H9 (cell line): ENCODE results near the gene LNP1. TPM values are rescaled to one million over a fixed set of nuclear protein-coding genes. Genes with fewer than 3 reads are reported as not detected.

ENCODE experiments used
- DNase-seq: peaks from one replicate; pipeline ENCODE4 v3.0.0-alpha.2; 2017
- H2AFZ ChIP-seq: one replicate; pipeline ENCODE4 v1.6.1; 2013; ENCODE audit warnings: mild to moderate bottlenecking, low read length, control low read depth, moderate library complexity
- H2AK5ac ChIP-seq: 2 replicates; pipeline ENCODE4 v1.6.1; 2013; ENCODE audit warnings: low read length, control low read depth, mixed read lengths; ENCODE audit not compliant: insufficient read length
- H2BK120ac ChIP-seq: one replicate; pipeline ENCODE4 v1.6.1; 2013; ENCODE audit warnings: low read depth, mild to moderate bottlenecking, low read length, control low read depth, inconsistent platforms; ENCODE audit not compliant: poor library complexity, severe bottlenecking
- H2BK12ac ChIP-seq: 2 replicates; pipeline ENCODE4 v1.6.1; 2013; ENCODE audit warnings: low read length, control low read depth, mixed read lengths, low read depth; ENCODE audit not compliant: insufficient read length
- H2BK15ac ChIP-seq: 2 replicates; pipeline ENCODE4 v1.6.1; 2013; ENCODE audit warnings: low read depth, low read length, control low read depth
- H2BK20ac ChIP-seq: one replicate; pipeline ENCODE4 v1.6.1; 2013; ENCODE audit warnings: low read depth, mild to moderate bottlenecking, low read length, control low read depth, inconsistent platforms; ENCODE audit not compliant: poor library complexity, severe bottlenecking
- H2BK5ac ChIP-seq: 2 replicates; pipeline ENCODE4 v1.6.1; 2013; ENCODE audit warnings: low read length, control low read depth, mixed read lengths; ENCODE audit not compliant: insufficient read length
- H3K14ac ChIP-seq: 2 replicates; pipeline ENCODE4 v1.6.1; 2013; ENCODE audit warnings: low read length, control low read depth; ENCODE audit not compliant: insufficient read depth
- H3K18ac ChIP-seq: 2 replicates; pipeline ENCODE4 v1.6.1; 2013; ENCODE audit warnings: low read depth, mild to moderate bottlenecking, mixed read lengths, low read length, control low read depth; ENCODE audit not compliant: insufficient read length
- H3K23ac ChIP-seq: 2 replicates; pipeline ENCODE4 v1.6.1; 2013; ENCODE audit warnings: low read length, control low read depth, mixed read lengths, low read depth; ENCODE audit not compliant: insufficient read length
- H3K23me2 ChIP-seq: 2 replicates; pipeline ENCODE4 v1.6.1; 2013; ENCODE audit warnings: low read depth, mild to moderate bottlenecking, mixed read lengths, low read length, control low read depth; ENCODE audit not compliant: insufficient read length, poor library complexity, severe bottlenecking
- H3K27ac ChIP-seq: 2 replicates; pipeline ENCODE4 v1.5.1; 2013; ENCODE audit warnings: low read length, control low read depth, mixed read lengths, low read depth; ENCODE audit not compliant: insufficient read length
- H3K27me3 ChIP-seq: 2 replicates; pipeline ENCODE4 v1.6.1; 2013; ENCODE audit warnings: low read length, control low read depth, inconsistent platforms; ENCODE audit not compliant: insufficient read depth
- H3K4ac ChIP-seq: 2 replicates; pipeline ENCODE4 v1.6.1; 2013; ENCODE audit warnings: low read depth, mild to moderate bottlenecking, control low read depth, inconsistent platforms, low read length, moderate library complexity
- H3K4me1 ChIP-seq: 2 replicates; pipeline ENCODE4 v1.6.1; 2013; ENCODE audit warnings: low read length, control low read depth, inconsistent platforms; ENCODE audit not compliant: insufficient read depth
- H3K4me2 ChIP-seq: 2 replicates; pipeline ENCODE4 v1.6.1; 2013; ENCODE audit warnings: low read length, control low read depth, mixed read lengths; ENCODE audit not compliant: insufficient read length, insufficient read depth
- H3K56ac ChIP-seq: 2 replicates; pipeline ENCODE4 v1.6.1; 2013; ENCODE audit warnings: low read depth, mild to moderate bottlenecking, mixed read lengths, low read length, control low read depth; ENCODE audit not compliant: insufficient read length
- H3K79me1 ChIP-seq: 2 replicates; pipeline ENCODE4 v1.6.1; 2013; ENCODE audit warnings: low read depth, mild to moderate bottlenecking, moderate library complexity, low read length, control low read depth, inconsistent platforms; ENCODE audit not compliant: insufficient read depth, poor library complexity, severe bottlenecking
- H3K79me2 ChIP-seq: 2 replicates; pipeline ENCODE4 v1.6.1; 2013; ENCODE audit warnings: low read length, control low read depth, inconsistent platforms; ENCODE audit not compliant: insufficient read depth
- H3K9ac ChIP-seq: 2 replicates; pipeline ENCODE4 v1.6.1; 2013; ENCODE audit warnings: low read length, control low read depth, mixed read lengths; ENCODE audit not compliant: insufficient read length; ENCODE audit errors: extremely low read depth
- H3K9me3 ChIP-seq: one replicate; pipeline ENCODE4 v1.6.1; 2013; ENCODE audit warnings: low read depth, low read length, inconsistent platforms; ENCODE audit not compliant: control insufficient read depth
- H3T11ph ChIP-seq: one replicate; pipeline ENCODE4 v1.6.1; 2013; ENCODE audit warnings: mild to moderate bottlenecking, low read length, control low read depth, inconsistent platforms
- H4K20me1 ChIP-seq: one replicate; pipeline ENCODE4 v1.6.1; 2013; ENCODE audit not compliant: control insufficient read depth, insufficient read length, insufficient read depth
- H4K5ac ChIP-seq: 2 replicates; pipeline ENCODE4 v1.6.1; 2013; ENCODE audit warnings: low read depth, mild to moderate bottlenecking, mixed read lengths, low read length, control low read depth; ENCODE audit not compliant: insufficient read length
- H4K8ac ChIP-seq: replicated peaks from 2 replicates; pipeline ENCODE4 v1.6.1; 2013; ENCODE audit warnings: low read length, control low read depth, mixed read lengths, low read depth; ENCODE audit not compliant: insufficient read length
- H4K91ac ChIP-seq: 2 replicates; pipeline ENCODE4 v1.6.1; 2013; ENCODE audit warnings: low read depth, mild to moderate bottlenecking, moderate library complexity, mixed read lengths, low read length, control low read depth; ENCODE audit not compliant: insufficient read length
- H3K27ac Mint-ChIP-seq, 3 experiments: 2 replicates in 2 of 3; 3 replicates in 1 of 3; pipeline ENCODE4 v1.8.0; 2020 to 2021; ENCODE audit warnings: mixed read lengths in 3 of 3, mild to moderate bottlenecking in 1 of 3, moderate library complexity in 1 of 3
- H3K27me3 Mint-ChIP-seq: 2 replicates; pipeline ENCODE4 v1.8.0; 2021; ENCODE audit warnings: low read depth, mild to moderate bottlenecking, moderate library complexity, mixed read lengths
- H3K36me3 Mint-ChIP-seq, 3 experiments: 2 replicates in 2 of 3; 3 replicates in 1 of 3; pipeline ENCODE4 v1.8.0; 2020 to 2021; ENCODE audit warnings: low read depth in 3 of 3, mixed read lengths in 3 of 3; ENCODE audit not compliant: insufficient read depth in 1 of 3
- H3K4me1 Mint-ChIP-seq, 2 experiments: 2 replicates each; pipeline ENCODE4 v1.8.0; 2020; ENCODE audit warnings: mixed read lengths in 2 of 2
- H3K4me3 Mint-ChIP-seq, 2 experiments: 2 replicates in 1 of 2; 3 replicates in 1 of 2; pipeline ENCODE4 v1.8.0; 2020 to 2021; ENCODE audit warnings: mild to moderate bottlenecking in 2 of 2, mixed read lengths in 2 of 2, moderate library complexity in 1 of 2
- H3K9me3 Mint-ChIP-seq, 2 experiments: 2 replicates in 1 of 2; 3 replicates in 1 of 2; pipeline ENCODE4 v1.8.0; 2020; ENCODE audit warnings: mild to moderate bottlenecking in 2 of 2, mixed read lengths in 2 of 2, moderate library complexity in 1 of 2
- WGBS: extraction: QIAGEN DNeasy Blood & Tissue Kit; methylation state at CpG from one replicate; pipeline ENCODE4 v1.1.7; 2013; ENCODE audit warnings: missing lambda C conversion rate, low lambda C conversion rate, mixed read lengths; ENCODE audit not compliant: insufficient read length; ENCODE audit errors: extremely low coverage; 5-methylcytosine and 5-hydroxymethylcytosine counted together
- total RNA-seq: library from RNA; stranded (reverse); gene quantifications from 2 replicates; pipeline ENCODE4 v1.2.1, GENCODE V29; 2021
- TF ChIP-seq, protein P1 (sequence below): fragments of 200-600 bp; sonication (generic); conservative IDR thresholded peaks from 3 replicates; pipeline ENCODE4 v1.8.0; 2021; ENCODE audit warnings: antibody characterized with exemption, mild to moderate bottlenecking

Gene LNP1
- total RNA-seq, 1 experiment from 2014 or later: 4.1 TPM

GRCh38 chr3:100425316-100425715, 24.0 kb downstream of the LNP1 start:
- Histone ChIP-seq H2BK120ac (no peak overlapping the region), H4K91ac (no peak overlapping the region), H2BK5ac (no peak overlapping the region), H3K14ac (no peak overlapping the region), H3K23ac (no peak overlapping the region), H4K8ac (no peak overlapping the region), H3K79me1 (no peaks in the 10 kb centered on the region), H3K27me3 (no peaks in the 10 kb centered on the region), H4K5ac (no peak overlapping the region), H3K4ac (no peak overlapping the region), H2BK15ac (no peak overlapping the region), H3K18ac (no peak overlapping the region), H3K27ac (no peak overlapping the region), H3K79me2 (no peaks in the 10 kb centered on the region), H2BK20ac (no peak overlapping the region), H3K56ac (no peak overlapping the region), H2AFZ (no peak overlapping the region), H3T11ph (no peak overlapping the region), H3K4me2 (no peak overlapping the region), H2BK12ac (no peak overlapping the region), H2AK5ac (no peak overlapping the region), H3K9me3 (no peaks in the 10 kb centered on the region), H3K4me1 (no peaks in the 10 kb centered on the region), H4K20me1 (no peaks in the 10 kb centered on the region), H3K23me2 (no peaks in the 10 kb centered on the region), H3K9ac (no peak overlapping the region)
- peak overlapping the region in 1 of 3 experiments; percentile 13; a peak in 1 of 7 replicates for H3K27ac Mint-ChIP-seq
- DNase-seq: no peak
- H3K36me3 Mint-ChIP-seq: peaks cover 0 to under 1% (median 0%) of the 10 kb centered on the region in 3 experiments; a peak in 2 of 7 replicates
- TF ChIP-seq, protein P1, sequence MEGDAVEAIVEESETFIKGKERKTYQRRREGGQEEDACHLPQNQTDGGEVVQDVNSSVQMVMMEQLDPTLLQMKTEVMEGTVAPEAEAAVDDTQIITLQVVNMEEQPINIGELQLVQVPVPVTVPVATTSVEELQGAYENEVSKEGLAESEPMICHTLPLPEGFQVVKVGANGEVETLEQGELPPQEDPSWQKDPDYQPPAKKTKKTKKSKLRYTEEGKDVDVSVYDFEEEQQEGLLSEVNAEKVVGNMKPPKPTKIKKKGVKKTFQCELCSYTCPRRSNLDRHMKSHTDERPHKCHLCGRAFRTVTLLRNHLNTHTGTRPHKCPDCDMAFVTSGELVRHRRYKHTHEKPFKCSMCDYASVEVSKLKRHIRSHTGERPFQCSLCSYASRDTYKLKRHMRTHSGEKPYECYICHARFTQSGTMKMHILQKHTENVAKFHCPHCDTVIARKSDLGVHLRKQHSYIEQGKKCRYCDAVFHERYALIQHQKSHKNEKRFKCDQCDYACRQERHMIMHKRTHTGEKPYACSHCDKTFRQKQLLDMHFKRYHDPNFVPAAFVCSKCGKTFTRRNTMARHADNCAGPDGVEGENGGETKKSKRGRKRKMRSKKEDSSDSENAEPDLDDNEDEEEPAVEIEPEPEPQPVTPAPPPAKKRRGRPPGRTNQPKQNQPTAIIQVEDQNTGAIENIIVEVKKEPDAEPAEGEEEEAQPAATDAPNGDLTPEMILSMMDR: no peak
- peaks cover 9% of the 10 kb centered on the region in 2 experiments for H3K4me1 Mint-ChIP-seq
- H3K4me3 Mint-ChIP-seq: no peak overlapping the region
- H3K27me3 Mint-ChIP-seq: no peaks in the 10 kb centered on the region
- H3K9me3 Mint-ChIP-seq: no peaks in the 10 kb centered on the region
- WGBS: no CpG with 5 or more reads among the region's 1 CpG
